ENCODE data around the gene OR5A1.

OR5A1 gene

DNA sequence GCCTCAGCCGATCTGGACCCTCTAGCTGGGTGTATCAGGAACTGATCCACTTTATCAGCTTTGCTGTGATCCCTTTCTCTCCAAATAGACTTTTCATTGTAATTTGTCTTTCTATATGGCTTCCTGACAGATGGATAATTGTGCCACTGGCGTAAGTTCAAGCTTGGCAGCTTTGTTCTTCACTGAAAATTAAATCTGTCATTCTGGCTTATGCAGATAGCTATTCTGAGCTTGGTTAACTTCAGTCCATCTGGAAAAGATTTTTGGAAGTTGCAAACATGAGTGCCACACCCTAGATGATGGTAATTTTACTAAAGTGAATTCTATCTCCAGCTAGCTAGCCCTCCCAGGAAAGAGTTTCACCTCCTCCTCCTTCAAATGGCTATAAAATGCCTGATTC, 18.1 kb upstream of the OR5A1 start:
- ATAC-seq = no peak
- TF ChIP-seq TSHZ2 (CRISPR knock-in tag; IDR thresholded peaks at IDR 0.05) (no peak), OSR1 (CRISPR knock-in tag; IDR thresholded peaks at IDR 0.05) (no peak), SNAI2 (CRISPR knock-in tag; IDR thresholded peaks at IDR 0.05) (no peak)
- TF ChIP-seq, protein P1, sequence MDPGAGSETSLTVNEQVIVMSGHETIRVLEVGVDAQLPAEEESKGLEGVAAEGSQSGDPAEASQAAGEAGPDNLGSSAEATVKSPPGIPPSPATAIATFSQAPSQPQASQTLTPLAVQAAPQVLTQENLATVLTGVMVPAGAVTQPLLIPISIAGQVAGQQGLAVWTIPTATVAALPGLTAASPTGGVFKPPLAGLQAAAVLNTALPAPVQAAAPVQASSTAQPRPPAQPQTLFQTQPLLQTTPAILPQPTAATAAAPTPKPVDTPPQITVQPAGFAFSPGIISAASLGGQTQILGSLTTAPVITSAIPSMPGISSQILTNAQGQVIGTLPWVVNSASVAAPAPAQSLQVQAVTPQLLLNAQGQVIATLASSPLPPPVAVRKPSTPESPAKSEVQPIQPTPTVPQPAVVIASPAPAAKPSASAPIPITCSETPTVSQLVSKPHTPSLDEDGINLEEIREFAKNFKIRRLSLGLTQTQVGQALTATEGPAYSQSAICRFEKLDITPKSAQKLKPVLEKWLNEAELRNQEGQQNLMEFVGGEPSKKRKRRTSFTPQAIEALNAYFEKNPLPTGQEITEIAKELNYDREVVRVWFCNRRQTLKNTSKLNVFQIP (CRISPR knock-in tag; IDR thresholded peaks at IDR 0.05; ENCODE audit: borderline replicate concordance, low read depth) = no peak

DNA sequence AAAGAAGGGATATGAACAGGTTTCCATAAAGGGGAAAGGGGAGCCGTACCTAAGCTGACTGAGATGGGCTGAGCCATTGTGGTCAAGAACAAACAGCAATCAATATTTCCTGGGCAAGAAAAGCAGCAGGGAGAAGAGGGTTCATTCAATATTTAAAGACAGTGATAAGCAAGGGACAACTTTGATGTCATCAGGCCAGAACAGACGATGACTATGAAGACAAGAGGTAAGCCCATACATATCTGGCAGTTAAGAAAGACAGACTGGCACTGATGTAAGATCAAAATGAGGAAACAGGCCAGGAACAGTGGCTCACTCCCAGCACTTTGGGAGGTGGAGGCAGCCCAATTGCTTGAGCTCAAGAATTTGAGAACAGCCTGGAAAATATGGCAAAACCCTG, 12.4 kb upstream of the OR5A1 start:
- TF ChIP-seq PPARA (CRISPR knock-in tag; IDR thresholded peaks at IDR 0.05; ENCODE audit: borderline replicate concordance) (no peak), SNAI2 (CRISPR knock-in tag; IDR thresholded peaks at IDR 0.05) (no peak), OSR1 (CRISPR knock-in tag; IDR thresholded peaks at IDR 0.05) (no peak), CSDC2 (CRISPR knock-in tag; IDR thresholded peaks at IDR 0.05) (no peak), ZC3H10 (CRISPR knock-in tag; IDR thresholded peaks at IDR 0.05) (no peak)

GRCh38 chr11:59425131-59425530, 11.1 kb upstream of the OR5A1 start:
- TF ChIP-seq SNAI2 (CRISPR knock-in tag; IDR thresholded peaks at IDR 0.05) = no peak
- no peak for TF ChIP-seq CSDC2 (CRISPR knock-in tag; IDR thresholded peaks at IDR 0.05)
- TF ChIP-seq PATZ1 (CRISPR knock-in tag; IDR thresholded peaks at IDR 0.05; ENCODE audit: borderline replicate concordance) = no peak
- no peak for TF ChIP-seq ISL1 (CRISPR knock-in tag; IDR thresholded peaks at IDR 0.05)
- no peak for TF ChIP-seq ZNF8 (CRISPR knock-in tag; IDR thresholded peaks at IDR 0.05)
- TF ChIP-seq, protein P1 (CRISPR knock-in tag; IDR thresholded peaks at IDR 0.05; ENCODE audit: borderline replicate concordance, low read depth) = no peak
- TF ChIP-seq ARNTL (CRISPR knock-in tag; IDR thresholded peaks at IDR 0.05; ENCODE audit: borderline replicate concordance, low read depth) = no peak
- TF ChIP-seq ZNF565 (CRISPR knock-in tag; conservative IDR thresholded peaks at IDR 0.05; ENCODE audit: low read depth) = no peak
- TF ChIP-seq ZC3H10 (CRISPR knock-in tag; IDR thresholded peaks at IDR 0.05) = no peak
- no peak for TF ChIP-seq BACH2 (CRISPR knock-in tag; IDR thresholded peaks at IDR 0.05; ENCODE audit: borderline replicate concordance)
- no peak for TF ChIP-seq TSHZ2 (CRISPR knock-in tag; IDR thresholded peaks at IDR 0.05)
- no peak for TF ChIP-seq ESRRG (CRISPR knock-in tag; IDR thresholded peaks at IDR 0.05)
- no peak for TF ChIP-seq ZFP3 (CRISPR knock-in tag; IDR thresholded peaks at IDR 0.05)
- no peak for TF ChIP-seq GLIS3 (CRISPR knock-in tag; IDR thresholded peaks at IDR 0.05)
- TF ChIP-seq PPARA (CRISPR knock-in tag; IDR thresholded peaks at IDR 0.05; ENCODE audit: borderline replicate concordance) = no peak

More for the DNA sequence above, 12.4 kb upstream of the OR5A1 start:
- ATAC-seq = no peak

More at GRCh38 chr11:59425131-59425530, 11.1 kb upstream of the OR5A1 start:
- ATAC-seq = no peak

Measured in SK-N-SH treated with all-trans-retinoic acid at 6 μM for 48 hours (cell line).